Stimulated activated CD4-positive, alpha-beta T cell treated with anti-CD3 and anti-CD28 coated beads, Interleukin-2, amount 100 ng/mL, for 24 hours (primary cell): ENCODE measurements around the gene FBLN1.

ENCODE experiments used
- DNase-seq, 2 donors: peaks; one replicate each; pipeline ENCODE4 v3.0.0-alpha.2; 2020

Gene FBLN1

GRCh38 chr22:45644714-45645113, 142.0 kb downstream of the FBLN1 start:
- no peak for DNase-seq

- no peak for DNase-seq
These were observed 142.5 kb downstream of the FBLN1 start for GRCh38 chr22:45645150-45645525.

- DNase-seq, result peak; percentile 84 to 86
These were observed 143.1 kb downstream of the FBLN1 start for GRCh38 chr22:45645526-45646414.

- no peak for DNase-seq
These were observed 145.0 kb downstream of the FBLN1 start for GRCh38 chr22:45647532-45648225.

GRCh38 chr22:45648301-45649117, 145.8 kb downstream of the FBLN1 start:
- no peak for DNase-seq

GRCh38 chr22:45649809-45650208, 147.1 kb downstream of the FBLN1 start:
- no peak for DNase-seq

GRCh38 chr22:45650721-45651120, 148.0 kb downstream of the FBLN1 start:
- DNase-seq, result no peak
